GM23338 (cell line): ENCODE measurements around the gene VWA3B.

Experiments used
- CREB1 ChIP-seq: fragments of 250-450 bp; sonication (Bioruptor Pico); IDR thresholded peaks from 2 replicates; pipeline ENCODE4 v1.5.0; 2020; ENCODE audit warnings: low read depth, mild to moderate bottlenecking, moderate library complexity
- EZH2 ChIP-seq: fragments of 200-600 bp; sonication (generic); IDR thresholded peaks from one replicate; pipeline ENCODE4 v1.8.0; 2017; ENCODE audit warnings: antibody characterized with exemption, mild to moderate bottlenecking, low read depth; ENCODE audit not compliant: unreplicated experiment
- EZH2phosphoT487 ChIP-seq: fragments of 200-600 bp; sonication (generic); IDR thresholded peaks from one replicate; pipeline ENCODE4 v1.8.1; 2018; ENCODE audit warnings: antibody characterized with exemption; ENCODE audit not compliant: unreplicated experiment
- JUNB ChIP-seq: IDR thresholded peaks from one replicate; pipeline ENCODE4 v1.6.1; 2016; ENCODE audit warnings: antibody characterized with exemption; ENCODE audit not compliant: unreplicated experiment
- POLR2AphosphoS5 ChIP-seq: IDR thresholded peaks from 2 replicates; pipeline ENCODE4 v1.6.1; 2016; ENCODE audit warnings: antibody characterized with exemption, low read depth
- STAT1 ChIP-seq: IDR thresholded peaks from one replicate; pipeline ENCODE4 v1.6.1; 2016; ENCODE audit warnings: antibody characterized with exemption; ENCODE audit not compliant: unreplicated experiment
- ZNF114 ChIP-seq: fragments of 250-450 bp; sonication (Bioruptor Pico); IDR thresholded peaks from 2 replicates; pipeline ENCODE4 v1.5.0; 2020; ENCODE audit warnings: mild to moderate bottlenecking, moderate library complexity
- ZNF331 ChIP-seq: fragments of 250-450 bp; sonication (Bioruptor Pico); IDR thresholded peaks from 2 replicates; pipeline ENCODE4 v1.5.0; 2020; ENCODE audit warnings: low read depth, mild to moderate bottlenecking, moderate library complexity
- TF ChIP-seq, protein P1 (sequence below), 2 experiments: fragments of 200-600 bp in 1 of 2; sonication (generic) in 1 of 2; conservative IDR thresholded peaks; 2 replicates each; pipeline versions ENCODE4 v1.5.1 to v1.6.1; 2016 to 2017; ENCODE audit warnings: antibody characterized with exemption in 2 of 2, low read depth in 2 of 2, mild to moderate bottlenecking in 2 of 2, moderate library complexity in 1 of 2
- TF ChIP-seq, protein P2 (sequence below): IDR thresholded peaks from one replicate; pipeline ENCODE4 v1.6.1; 2018; ENCODE audit warnings: antibody characterized with exemption; ENCODE audit not compliant: unreplicated experiment
- TF ChIP-seq, protein P3 (sequence below): IDR thresholded peaks from 2 replicates; pipeline ENCODE4 v1.6.1; 2016; ENCODE audit warnings: antibody characterized with exemption

DNA sequence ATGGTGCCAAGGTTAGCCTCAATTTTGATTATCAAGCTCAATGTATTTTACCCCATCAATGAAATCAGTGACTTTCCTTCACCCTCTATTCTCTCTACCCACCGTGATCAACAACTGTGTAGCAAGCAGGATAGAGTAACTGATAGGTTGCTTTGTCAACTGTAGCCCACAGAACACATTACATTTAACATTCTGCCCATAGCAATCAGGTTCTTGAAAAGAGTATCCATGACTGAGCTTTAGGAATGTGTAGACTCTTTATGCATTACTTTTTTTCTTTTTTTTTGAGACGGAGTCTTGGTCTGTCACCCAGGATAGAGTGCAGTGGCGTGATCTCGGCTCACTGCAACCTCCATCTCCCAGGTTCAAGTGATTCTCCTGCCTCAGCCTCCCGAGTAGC lies 19.8 kb upstream of the VWA3B start:
- TF ChIP-seq, protein P1, sequence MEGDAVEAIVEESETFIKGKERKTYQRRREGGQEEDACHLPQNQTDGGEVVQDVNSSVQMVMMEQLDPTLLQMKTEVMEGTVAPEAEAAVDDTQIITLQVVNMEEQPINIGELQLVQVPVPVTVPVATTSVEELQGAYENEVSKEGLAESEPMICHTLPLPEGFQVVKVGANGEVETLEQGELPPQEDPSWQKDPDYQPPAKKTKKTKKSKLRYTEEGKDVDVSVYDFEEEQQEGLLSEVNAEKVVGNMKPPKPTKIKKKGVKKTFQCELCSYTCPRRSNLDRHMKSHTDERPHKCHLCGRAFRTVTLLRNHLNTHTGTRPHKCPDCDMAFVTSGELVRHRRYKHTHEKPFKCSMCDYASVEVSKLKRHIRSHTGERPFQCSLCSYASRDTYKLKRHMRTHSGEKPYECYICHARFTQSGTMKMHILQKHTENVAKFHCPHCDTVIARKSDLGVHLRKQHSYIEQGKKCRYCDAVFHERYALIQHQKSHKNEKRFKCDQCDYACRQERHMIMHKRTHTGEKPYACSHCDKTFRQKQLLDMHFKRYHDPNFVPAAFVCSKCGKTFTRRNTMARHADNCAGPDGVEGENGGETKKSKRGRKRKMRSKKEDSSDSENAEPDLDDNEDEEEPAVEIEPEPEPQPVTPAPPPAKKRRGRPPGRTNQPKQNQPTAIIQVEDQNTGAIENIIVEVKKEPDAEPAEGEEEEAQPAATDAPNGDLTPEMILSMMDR (conservative IDR thresholded peaks at IDR 0.05; ENCODE audit: low read depth in 2 of 2): no peak
- TF ChIP-seq EZH2 (no peak), EZH2phosphoT487 (no peak), CREB1 (no peak), POLR2AphosphoS5 (no peak), JUNB (no peak), ZNF114 (CRISPR knock-in tag) (no peak), STAT1 (no peak), ZNF331 (CRISPR knock-in tag) (no peak)
- TF ChIP-seq, protein P2, sequence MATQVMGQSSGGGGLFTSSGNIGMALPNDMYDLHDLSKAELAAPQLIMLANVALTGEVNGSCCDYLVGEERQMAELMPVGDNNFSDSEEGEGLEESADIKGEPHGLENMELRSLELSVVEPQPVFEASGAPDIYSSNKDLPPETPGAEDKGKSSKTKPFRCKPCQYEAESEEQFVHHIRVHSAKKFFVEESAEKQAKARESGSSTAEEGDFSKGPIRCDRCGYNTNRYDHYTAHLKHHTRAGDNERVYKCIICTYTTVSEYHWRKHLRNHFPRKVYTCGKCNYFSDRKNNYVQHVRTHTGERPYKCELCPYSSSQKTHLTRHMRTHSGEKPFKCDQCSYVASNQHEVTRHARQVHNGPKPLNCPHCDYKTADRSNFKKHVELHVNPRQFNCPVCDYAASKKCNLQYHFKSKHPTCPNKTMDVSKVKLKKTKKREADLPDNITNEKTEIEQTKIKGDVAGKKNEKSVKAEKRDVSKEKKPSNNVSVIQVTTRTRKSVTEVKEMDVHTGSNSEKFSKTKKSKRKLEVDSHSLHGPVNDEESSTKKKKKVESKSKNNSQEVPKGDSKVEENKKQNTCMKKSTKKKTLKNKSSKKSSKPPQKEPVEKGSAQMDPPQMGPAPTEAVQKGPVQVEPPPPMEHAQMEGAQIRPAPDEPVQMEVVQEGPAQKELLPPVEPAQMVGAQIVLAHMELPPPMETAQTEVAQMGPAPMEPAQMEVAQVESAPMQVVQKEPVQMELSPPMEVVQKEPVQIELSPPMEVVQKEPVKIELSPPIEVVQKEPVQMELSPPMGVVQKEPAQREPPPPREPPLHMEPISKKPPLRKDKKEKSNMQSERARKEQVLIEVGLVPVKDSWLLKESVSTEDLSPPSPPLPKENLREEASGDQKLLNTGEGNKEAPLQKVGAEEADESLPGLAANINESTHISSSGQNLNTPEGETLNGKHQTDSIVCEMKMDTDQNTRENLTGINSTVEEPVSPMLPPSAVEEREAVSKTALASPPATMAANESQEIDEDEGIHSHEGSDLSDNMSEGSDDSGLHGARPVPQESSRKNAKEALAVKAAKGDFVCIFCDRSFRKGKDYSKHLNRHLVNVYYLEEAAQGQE: no peak
- TF ChIP-seq, protein P3, sequence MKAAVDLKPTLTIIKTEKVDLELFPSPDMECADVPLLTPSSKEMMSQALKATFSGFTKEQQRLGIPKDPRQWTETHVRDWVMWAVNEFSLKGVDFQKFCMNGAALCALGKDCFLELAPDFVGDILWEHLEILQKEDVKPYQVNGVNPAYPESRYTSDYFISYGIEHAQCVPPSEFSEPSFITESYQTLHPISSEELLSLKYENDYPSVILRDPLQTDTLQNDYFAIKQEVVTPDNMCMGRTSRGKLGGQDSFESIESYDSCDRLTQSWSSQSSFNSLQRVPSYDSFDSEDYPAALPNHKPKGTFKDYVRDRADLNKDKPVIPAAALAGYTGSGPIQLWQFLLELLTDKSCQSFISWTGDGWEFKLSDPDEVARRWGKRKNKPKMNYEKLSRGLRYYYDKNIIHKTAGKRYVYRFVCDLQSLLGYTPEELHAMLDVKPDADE: no peak
